Esophagus mucosa (tissue), 1 donor: ENCODE measurements around the gene LMAN2. TPM values are rescaled to one million over a fixed set of nuclear protein-coding genes. Genes with fewer than 3 reads are reported as not detected.

Experiments used
- ATAC-seq: fragments of 200-7000 bp; cut with Tn5 transposase; one replicate; pipeline ENCODE4 v1.9.1; 2020
- total RNA-seq: library from RNA; stranded (reverse); gene quantifications from one replicate; pipeline ENCODE4 v1.2.4, GENCODE V29; 2023
- donor health status: DM: yes; HTN: yes; CAD: no.

Gene LMAN2
- total RNA-seq, 1 donor from 2014 or later = 162 TPM

DNA sequence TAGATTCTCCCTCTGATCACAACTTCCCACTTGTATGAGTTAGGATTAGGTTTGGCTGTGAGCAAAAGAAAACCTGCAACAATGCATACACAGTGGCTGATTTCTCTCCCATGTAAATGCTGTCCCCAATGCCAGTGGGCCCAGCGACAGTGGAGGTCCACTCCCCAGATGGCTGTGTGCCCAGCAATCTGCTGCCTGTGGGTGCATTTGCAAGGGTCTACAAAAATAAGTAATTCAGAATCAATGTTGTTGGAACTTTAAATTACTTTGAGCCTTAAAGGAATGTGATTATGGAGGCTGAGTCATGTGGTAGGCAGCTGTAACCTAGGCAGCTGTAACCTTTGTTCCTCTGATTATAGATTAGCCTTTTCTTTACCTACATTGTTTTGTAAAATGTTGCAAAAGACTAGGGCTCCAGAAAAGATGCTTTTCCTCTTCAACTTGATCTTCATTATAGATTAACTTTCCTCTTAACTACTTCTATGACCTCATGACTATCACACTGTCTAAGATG, 25.5 kb downstream of the LMAN2 start:
- ATAC-seq = no peak

DNA sequence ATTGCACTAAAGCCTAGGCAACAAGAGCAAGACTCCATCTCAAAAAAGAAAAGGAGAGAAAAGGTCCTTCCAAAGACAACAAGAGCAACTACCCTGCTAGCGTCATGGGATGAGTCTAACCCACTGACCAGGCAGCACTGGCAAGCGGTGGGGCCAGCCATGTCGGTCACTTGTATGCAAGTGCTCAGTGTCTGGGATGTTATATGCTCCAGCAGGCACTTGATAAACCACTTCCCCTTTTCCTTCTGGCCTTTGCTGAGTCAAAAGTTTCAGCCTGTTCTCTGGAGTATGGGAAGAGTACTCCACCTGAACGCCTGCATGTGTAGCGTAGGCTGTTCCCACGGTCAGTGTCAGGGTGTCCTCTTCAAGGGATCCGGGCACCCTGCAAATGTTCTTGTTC, 30.6 kb downstream of the LMAN2 start:
- ATAC-seq = peak; percentile 12

DNA sequence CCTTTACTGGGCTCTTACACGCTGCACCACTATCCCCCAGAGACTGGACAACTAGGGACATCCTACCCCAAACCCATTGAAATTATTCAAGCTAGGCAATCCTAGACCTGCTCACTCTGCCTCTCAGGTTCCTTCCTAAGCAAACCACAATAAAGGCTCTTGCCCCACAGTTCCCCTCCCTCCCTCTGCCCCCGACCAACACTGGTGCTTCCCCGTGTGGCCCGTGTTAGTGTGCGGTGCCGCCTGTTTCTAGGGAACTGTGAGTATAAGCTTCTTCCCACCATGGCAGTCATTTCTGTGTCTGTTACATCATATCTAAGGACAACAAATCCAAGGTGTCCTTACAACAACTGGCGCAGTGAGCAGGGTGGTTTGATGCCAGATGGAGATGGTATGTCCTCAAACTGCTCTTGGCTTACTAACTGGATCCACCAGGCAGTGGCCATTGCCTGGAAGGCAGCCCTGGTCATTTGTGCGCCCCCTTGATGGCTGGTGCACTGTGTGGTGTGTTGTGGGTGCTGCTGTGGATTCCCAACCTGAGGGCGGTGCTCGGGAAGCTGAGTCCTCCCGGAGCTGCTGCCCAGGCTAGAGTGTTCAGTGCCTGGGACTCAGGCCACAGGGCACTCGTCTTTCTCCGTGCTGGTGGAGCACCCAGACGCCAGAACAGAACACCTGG, 31.4 kb downstream of the LMAN2 start:
- no peak for ATAC-seq

DNA sequence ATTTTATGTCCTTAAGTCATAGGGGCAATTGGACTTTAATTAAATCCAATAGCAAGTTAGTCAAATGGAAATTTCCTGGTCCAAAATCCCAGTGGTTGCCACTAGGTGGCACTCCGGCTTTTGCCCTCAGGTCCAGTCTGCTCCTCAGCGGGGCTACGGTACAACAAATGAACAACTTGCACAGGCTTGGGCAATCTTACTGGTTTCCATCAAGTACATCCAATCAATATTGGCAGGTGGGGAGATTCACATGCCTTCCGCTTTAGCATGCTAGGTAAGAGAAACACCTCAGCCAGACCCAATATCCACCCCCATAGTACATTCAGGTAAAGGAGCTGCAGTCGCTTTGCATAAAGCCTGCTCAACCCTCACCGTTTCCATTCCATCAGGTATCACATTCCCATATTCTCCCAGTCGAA, 33.5 kb downstream of the LMAN2 start:
- ATAC-seq = peak; percentile 51

DNA sequence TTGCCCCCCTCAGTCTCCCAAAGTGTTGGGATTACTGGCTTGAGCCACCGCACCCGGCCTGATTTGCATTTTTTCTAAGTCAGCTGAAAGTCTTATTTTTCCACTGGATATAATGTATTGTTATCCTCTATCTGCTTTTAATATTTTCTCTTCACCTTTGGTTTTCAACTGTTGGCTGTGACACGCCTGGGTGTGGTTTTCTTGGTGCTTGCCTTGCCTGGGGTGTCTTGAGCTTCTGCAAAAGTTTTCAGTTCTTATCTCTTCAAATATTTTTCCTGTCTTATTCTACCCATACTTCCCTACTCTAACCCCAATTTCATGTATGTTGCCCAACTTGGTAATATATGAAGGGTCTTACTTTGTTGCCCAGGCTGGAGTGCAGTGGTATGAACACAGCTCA, 35.5 kb downstream of the LMAN2 start:
- ATAC-seq = no peak

DNA sequence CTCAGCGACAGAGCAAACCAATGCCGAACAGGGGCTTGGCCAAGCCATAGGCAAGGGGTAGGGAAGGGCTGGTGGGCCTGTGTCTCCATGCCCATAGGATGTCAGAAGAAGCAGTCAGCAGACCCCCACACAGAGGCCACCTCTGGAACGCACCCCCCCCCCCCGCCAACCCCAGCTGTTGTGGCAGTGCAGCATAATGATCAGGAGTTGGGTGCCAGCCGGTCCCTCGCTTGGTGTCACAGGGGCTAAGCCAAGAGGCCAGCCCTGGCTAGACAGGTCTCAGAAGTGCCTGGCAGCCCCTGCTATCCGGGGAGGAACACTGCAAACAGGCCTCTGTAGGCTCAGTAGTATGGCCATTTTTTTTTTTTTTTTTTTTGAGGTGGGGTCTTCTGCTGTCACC, 36.1 kb downstream of the LMAN2 start:
- no peak for ATAC-seq

DNA sequence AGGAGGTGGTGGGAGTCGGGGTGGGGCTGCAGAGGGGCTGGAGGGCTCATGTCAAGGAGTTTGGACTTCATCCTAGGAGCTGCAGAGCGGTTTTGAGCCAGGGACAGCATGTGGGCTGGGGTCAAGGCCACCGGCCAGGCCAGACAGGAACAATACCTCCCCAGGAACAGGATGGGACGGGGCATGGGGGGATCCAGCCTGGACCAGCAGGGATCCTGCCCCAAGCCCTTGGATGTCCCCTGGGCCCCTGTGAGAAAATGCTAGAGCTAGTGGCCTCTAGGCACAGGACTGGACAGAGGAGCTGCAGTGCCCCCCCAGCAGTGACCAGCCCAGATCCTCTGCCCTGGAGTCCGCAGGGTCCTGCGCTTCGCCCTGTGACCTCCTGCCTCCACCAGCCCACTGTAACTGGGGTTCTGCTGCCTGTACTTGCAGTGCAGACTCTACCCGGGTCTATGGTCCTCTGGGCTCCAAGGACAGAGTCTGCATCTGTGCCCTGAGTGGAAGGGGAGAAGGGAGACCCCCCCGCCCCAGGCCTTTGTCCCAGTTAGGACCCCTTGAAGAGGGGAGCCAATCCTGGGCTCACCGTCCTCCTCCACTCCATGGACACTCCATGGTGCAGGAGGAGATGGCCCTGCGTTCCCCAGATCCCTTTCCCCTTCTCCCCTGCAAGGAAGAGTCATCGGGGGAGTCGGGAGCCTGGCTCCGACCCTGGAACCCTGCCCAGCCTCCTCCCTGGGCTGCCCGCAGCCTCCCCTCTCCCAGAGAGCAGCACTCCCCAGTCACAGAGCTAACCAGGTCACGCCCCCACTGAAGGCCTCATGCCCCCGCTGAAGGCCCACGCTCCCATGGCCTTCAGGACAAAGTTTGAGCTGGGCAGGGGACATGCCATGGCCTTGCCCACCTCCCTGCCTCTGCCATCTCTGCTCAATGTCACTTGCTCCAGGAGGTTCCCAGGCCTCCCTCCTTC, 36.8 kb downstream of the LMAN2 start:
- ATAC-seq = no peak

DNA sequence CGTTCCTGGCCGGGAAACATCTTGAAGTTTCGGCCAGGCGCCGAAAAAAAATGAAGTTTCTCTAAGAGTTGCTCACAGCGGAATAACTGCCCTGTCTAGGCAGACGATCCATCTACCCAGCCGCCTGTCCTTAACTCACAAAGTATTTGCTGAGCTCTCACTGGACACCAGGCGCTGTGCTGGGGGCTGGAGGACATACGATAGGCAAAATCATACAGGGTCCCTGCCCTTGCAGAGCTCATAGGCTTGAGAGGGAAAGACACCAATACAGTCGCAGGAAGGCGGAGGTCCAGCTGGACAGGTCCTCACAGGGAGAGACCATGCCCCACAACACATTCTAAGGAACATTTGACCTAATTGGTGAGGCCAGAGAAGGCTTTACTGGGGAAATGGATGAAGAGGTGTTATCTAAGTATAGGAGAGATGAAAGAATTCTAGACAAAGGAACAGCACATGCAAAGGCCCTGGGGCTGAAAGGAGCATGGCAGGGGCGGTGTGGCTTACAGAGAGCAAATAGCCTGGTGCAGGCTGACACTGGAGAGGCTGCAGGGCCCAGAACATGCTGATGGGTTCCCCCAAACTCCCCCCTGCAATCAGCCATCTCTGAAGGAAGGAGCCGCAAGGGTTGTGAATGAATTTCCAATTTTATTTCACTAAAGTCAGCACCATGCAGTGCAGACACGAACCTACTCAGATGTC, 37.8 kb downstream of the LMAN2 start:
- ATAC-seq = no peak

DNA sequence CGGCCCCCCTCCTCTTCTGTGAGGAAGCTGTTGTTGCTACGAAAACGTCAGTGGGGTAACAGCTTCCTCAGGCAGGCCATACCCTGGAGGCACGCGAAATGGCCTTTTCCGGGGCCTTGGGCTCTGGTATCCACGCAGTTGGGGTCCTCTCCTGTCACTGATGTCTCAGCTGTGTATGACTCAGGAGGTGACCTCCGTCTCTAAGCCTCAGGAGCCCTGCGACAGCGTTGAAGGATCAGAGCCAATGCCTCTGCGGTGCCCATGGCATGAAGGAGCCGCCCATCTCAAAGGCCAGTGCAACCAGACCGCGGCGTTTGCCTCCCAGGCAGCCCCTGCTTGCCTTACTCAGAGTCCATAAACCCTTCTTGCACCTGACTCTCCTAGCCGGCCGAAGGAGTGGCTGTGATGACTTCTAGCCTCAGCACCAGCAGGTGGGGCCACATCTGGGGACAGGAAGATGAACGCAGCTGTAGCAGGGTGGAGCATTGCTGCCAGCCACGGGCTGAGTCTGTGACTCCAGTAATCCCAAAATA, 38.8 kb downstream of the LMAN2 start:
- ATAC-seq = peak; percentile 39

DNA sequence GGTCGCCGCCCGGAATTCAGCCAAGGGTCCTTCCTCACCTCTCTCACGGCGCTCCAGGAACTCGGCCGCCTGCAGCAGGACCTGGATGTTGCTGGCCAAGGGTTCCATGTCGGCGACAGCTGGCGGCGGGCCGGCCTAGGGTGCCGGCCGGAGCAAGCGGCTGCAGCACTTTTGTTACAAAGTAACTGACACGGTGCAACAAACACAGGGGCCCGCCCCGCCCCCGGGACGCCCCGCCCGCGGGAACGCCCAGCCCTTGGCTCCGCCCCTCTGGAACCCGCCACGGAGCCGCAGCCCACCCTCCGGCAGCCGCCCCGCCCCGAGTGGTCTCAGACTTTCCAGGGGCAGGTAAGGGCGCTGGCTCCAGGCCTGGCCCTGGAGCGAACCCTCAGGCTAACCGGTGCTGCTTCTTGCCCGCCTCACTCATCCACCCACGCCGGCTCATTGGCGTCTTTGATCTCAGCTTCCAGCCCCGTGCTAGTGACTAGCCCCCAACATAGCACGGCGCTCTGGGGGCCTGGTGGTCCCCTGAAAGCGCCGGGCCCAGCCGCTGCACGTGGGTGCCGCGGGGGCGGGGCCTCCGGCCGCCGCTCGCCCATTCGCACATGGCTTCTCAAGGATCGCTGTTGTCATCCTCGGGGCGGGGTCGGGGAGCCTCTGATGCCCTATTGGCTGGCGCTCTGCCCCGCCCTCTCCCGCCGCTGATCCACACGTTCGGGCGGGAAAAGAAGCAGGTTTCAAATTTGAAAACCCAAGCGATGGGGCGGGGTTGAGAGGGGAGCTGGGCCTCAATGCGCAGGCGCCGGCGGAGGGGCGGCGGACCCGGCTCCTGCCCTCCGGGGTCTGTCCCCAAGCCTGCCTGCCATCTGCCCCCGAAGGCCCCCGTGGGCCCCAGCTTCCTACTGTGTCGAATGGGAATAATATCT, 39.5 kb downstream of the LMAN2 start, which contains the start of gene MXD3:
MXD3 (minus strand) TSS at position 176 of the 926 bp plus-strand sequence; CDS start at position 108, 68 bp downstream.
- peak; percentile 85 for ATAC-seq

DNA sequence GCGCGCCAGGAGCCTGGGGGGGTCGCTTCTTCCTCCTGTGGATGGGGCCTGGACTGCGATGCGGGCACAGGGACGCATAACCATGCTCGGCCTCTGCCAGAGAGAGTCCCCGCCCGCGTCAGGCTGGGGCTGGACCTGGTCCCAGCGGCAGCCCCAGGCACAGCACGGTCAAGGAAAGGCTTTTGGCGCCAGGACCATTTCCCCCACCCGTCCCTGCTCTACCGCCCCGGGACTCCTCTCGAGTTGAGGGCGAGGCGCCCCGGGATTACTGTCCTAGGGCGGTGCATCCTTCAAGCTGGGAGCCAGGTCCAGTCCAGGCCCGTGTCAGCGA, 40.1 kb downstream of the LMAN2 start:
- peak; percentile 2 for ATAC-seq

DNA sequence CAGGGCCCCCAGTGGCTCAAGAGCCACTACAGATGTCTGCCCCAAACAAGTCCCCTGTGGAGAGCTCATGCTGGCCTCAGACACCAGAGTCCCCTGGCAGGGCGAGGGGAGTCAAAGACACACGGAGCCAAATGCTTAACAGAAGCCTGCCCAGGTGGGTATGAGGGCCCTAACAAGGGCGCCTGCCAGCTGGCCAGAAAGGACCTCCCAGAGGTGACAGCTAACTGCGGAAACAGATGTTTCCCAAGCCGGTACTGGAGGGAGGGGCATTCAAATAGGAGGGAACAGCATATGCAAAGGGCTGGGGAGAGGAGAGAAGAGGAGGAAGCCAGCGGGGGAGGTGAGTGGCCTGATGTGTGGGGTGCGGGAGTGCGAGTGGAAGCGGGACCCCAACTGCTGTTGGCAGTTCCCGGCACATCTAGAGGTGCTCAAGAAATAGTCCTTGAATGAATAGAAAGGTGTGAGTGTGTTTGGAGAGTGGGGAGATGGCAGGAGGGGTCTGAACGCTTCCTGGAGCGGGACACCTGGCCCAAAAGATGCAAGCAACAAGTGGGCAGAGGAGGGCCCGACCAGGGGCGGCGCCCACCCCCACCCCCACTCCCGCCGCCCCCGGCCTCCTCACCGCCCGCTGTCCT, 40.6 kb downstream of the LMAN2 start:
- ATAC-seq = no peak

DNA sequence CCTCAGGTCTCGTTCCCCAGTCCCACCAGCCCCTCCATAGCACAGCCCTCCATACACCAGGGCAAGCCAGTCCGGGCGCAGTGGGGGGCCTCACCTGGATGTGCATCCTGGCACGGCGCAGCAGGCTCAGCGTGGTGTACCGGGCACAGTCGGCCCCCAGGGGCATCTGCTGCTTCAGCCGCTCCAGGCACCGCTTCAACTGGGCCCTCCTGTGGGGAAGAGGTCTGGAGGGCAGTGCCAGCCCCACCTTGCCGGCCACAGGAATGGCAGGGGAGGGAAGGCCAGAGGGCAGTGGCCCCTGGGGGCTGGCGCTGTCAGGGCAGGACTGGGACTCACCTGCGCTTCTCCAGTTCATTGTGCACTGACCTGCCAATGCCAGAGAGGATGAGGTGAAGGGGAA, 41.1 kb downstream of the LMAN2 start:
- ATAC-seq = no peak

DNA sequence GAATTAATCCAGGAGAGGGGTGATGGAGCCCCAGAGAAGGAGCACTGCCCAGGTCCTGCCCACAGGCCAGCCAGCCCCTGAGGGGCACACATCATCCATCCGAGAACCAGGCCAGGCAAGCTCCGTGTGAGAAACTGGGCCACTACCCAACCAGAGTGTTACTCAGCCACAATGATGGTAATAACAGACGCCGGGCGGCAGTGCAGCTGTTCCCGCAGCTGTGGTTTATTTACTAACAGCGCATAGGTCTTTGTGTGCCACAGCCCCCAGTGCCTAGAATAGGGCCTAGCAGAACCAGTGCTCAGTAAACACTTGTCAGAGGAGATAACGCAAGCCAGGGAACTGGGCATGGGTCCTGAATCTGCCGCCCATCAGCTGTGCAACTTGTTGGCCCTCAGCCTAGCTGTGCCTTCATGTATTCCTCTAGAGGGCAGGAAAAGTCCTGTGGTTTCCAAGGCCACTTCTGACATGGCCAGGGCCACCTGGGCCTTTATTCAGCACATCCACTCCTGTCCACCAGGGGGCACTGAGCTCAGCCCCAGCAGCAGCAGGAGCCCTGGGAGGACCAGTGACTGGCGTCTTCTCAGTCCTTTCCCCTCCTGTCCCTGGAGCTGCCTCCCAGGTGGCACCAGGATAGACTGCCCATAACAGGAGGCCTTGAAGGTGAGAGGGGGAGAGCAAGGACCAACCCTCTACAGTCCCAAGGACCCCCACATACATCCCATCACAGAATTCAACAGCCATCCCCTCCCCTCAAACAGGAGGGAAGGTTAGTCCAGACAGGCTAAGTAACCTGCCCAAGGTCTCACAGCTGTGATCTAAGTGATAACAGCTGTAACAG, 41.9 kb downstream of the LMAN2 start:
- peak; percentile 46 for ATAC-seq

DNA sequence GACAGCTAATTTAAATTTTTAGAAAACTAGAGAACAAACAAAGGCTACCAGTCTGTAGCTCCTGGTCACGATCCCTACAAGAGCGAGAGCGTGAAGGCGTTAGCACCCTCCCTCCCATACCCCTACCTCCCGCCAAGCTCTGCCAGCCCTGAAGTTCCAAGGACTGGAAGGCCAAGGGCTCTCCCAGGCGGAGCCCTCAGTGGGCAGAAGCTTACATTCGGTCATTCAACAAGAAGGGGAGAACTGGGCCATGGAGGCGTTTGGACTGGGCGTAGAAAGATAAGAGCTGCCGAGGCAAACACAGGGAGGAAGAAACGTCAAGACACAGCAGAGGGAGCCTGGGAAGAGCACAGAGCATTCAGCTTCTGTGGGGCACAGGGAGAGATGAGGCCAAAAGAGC, 42.7 kb downstream of the LMAN2 start:
- ATAC-seq = no peak

DNA sequence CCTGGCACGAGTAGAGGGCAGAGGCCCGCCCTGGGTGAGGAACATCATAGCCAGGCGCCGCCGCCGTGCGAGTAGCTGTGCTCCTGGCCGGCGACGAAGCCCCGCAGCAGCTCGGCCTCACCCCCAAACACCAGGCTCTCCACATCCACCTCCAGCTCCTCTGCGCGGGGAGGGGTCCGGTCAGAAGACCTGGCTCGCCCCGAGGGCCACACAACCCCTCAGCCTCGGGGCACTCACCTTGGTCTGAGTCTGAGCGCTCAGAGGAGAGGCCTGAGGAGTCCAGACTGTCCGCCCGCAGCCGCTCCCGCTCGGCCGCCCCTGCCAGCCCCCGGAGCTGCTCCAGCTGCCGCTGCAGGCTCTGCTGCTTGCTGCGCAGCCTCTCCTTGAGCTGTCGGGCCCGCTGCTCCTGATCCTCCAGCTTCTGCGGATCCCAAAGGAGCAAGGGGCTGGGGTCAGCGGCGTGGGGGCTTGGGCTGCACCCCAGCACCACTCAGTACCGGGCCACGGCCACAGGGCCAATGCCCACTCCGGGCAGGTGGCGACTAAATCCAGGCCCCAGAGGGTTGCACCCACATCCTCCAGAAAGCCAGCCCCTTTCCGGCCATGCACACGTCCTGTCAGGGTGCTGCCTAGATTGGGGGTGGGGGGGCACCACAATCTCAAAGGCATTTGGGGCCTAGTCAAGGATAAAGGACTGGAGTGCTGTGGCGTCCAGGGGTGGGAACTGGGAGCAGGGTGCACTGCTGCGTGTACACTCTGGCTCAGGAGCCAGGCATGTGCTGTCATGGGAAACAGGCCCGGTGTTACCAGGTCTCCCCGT, 43.7 kb downstream of the LMAN2 start:
- ATAC-seq = no peak

DNA sequence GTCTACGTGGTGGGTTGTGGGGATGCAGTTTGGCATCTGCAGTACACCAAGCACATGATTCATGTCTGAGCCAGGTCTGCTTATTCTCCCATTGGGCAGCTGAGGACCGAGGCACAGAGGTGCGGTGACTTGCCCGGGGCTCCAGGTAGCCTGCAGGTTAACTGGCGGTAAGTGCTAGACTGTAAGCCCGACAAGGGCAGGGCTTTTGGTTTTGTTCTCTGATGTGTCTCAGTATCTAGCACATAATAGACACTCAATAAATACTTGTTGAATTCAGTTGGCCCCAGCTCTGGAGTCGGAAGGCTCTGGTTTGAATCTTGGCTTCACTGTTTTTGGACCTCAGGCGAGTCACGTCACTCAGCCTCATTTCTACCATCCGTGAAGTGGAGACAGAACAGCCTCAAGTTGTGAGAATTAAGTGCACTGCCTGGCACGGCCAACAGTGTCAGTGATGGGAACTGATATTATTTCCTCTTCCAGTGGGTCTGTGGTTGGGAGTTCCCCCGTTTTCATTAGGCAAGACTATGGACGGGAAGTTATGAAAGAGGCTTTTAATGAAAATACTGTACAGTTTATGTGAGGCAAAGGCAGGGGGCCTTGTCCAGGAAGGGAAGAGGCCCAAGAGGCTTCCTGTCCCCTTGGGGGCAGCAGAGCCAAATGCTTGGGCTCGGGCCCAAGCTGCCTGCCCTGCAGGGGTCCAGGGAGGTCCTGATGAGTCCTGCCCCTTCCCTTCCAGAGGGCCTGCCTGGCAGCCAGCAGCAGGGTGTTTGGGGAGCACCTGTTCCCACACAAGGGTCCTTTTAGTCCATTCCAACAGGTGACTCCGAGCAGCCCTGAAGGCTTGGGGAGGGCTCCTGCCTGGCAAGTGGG, 44.6 kb downstream of the LMAN2 start:
- no peak for ATAC-seq

DNA sequence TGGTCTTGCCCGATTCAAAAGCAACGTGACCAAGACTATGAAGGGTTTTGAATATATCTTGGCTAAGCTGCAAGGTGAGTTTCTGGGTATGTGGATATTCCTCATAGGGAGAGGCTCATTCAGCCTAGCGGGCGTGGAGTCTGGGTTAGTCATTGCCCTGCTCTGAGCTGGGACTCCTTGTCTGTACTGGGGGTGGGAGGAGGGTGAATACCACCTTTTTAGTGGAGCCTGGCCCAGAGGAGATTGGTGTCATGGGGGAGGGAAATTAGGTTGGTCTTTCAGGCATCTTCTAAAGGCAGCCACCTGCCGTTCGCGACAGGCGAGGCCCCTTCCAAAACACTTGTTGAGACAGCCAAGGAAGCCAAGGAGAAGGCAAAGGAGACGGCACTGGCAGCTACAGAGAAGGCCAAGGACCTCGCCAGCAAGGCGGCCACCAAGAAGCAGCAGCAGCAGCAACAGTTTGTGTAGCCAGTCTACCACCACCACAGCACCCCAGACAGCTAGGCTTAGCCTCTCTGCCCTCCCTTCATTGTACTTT, 45.3 kb downstream of the LMAN2 start:
- ATAC-seq = peak; percentile 35
